Esophagus squamous epithelium (tissue), 4 donors: ENCODE results near the gene PODNL1.
"Not testable (repeated sequence)": the region's sequence is repeated elsewhere in the genome, so short reads cannot be mapped to it uniquely, and the experiment has no call there.

ENCODE experiments used
- CTCF ChIP-seq, 6 experiments: fragments of 450-650 bp in 4 of 6; fragments of 200-600 bp in 2 of 6; sonication (generic) in 2 of 6; IDR thresholded peaks; one replicate each; pipeline ENCODE4 v1.5.1; 2016 to 2019; ENCODE audit warnings: antibody characterized with exemption in 6 of 6, mild to moderate bottlenecking in 4 of 6, moderate library complexity in 4 of 6
- POLR2A ChIP-seq, 4 donors: fragments of 450-650 bp; IDR thresholded peaks; one replicate each; pipeline ENCODE4 v1.6.1; 2017; ENCODE audit warnings: antibody characterized with exemption in 4 of 4, mild to moderate bottlenecking in 4 of 4, moderate library complexity in 3 of 4

GRCh38 chr19:13973479-13973878 is 35.3 kb upstream of the PODNL1 start:
- TF ChIP-seq CTCF, POLR2A (IDR thresholded peaks at IDR 0.05): not testable (repeated sequence)
